Loucy (cell line): ENCODE data around the gene TMEM132D.

ENCODE experiments used
- H2AFZ ChIP-seq: fragments of 200-600 bp; sonication (generic); 2 replicates; pipeline ENCODE4 v1.6.0; 2016; ENCODE audit warnings: antibody characterized with exemption, mild to moderate bottlenecking, low read length, moderate library complexity
- H3F3A ChIP-seq: fragments of 200-600 bp; 2 replicates; pipeline ENCODE4 v1.6.0; 2016; ENCODE audit warnings: antibody characterized with exemption, low read depth, mild to moderate bottlenecking
- H3K27me3 ChIP-seq: fragments of 200-600 bp; sonication (generic); 2 replicates; pipeline ENCODE4 v1.6.1; 2014; ENCODE audit warnings: low read length, mild to moderate bottlenecking; ENCODE audit not compliant: insufficient read depth, poor library complexity, severe bottlenecking
- H3K36me3 ChIP-seq: fragments of 200-600 bp; sonication (generic); 2 replicates; pipeline ENCODE4 v1.6.1; 2016; ENCODE audit warnings: low read length; ENCODE audit not compliant: insufficient read depth
- H3K4me1 ChIP-seq: fragments of 200-600 bp; sonication (generic); 2 replicates; pipeline ENCODE4 v1.5.1; 2014; ENCODE audit warnings: low read length, mild to moderate bottlenecking; ENCODE audit not compliant: insufficient read depth, poor library complexity, severe bottlenecking
- H3K4me2 ChIP-seq: fragments of 200-600 bp; sonication (generic); 2 replicates; pipeline ENCODE4 v1.6.0; 2014; ENCODE audit warnings: antibody characterized with exemption, low read length, low read depth, mild to moderate bottlenecking; ENCODE audit not compliant: poor library complexity, severe bottlenecking
- H3K4me3 ChIP-seq: fragments of 200-600 bp; sonication (generic); 2 replicates; pipeline ENCODE4 v1.5.1; 2014; ENCODE audit warnings: low read length, mild to moderate bottlenecking, mixed read lengths; ENCODE audit not compliant: poor library complexity, severe bottlenecking
- H3K79me2 ChIP-seq: fragments of 200-600 bp; sonication (generic); 2 replicates; pipeline ENCODE4 v1.6.1; 2014; ENCODE audit warnings: low read length; ENCODE audit not compliant: insufficient read depth
- H3K9ac ChIP-seq: fragments of 200-600 bp; sonication (generic); 2 replicates; pipeline ENCODE4 v1.6.0; 2014; ENCODE audit warnings: mild to moderate bottlenecking, low read depth, low read length, moderate library complexity; ENCODE audit not compliant: poor library complexity, severe bottlenecking
- H3K9me2 ChIP-seq: fragments of 200-600 bp; sonication (generic); replicated peaks from 2 replicates; pipeline ENCODE4 v1.6.1; 2016; ENCODE audit warnings: low read depth, low read length, mixed read lengths
- H3K9me3 ChIP-seq: fragments of 200-600 bp; sonication (generic); 2 replicates; pipeline ENCODE4 v1.6.1; 2014; ENCODE audit warnings: mild to moderate bottlenecking, antibody characterized with exemption, low read length, low read depth; ENCODE audit not compliant: insufficient read depth
- H4K20me1 ChIP-seq: fragments of 200-600 bp; sonication (generic); 2 replicates; pipeline ENCODE4 v1.6.0; 2014; ENCODE audit warnings: antibody characterized with exemption, low read length, mild to moderate bottlenecking; ENCODE audit not compliant: insufficient read depth, poor library complexity, severe bottlenecking
- EZH2phosphoT487 ChIP-seq: fragments of 200-600 bp; IDR thresholded peaks from 2 replicates; pipeline ENCODE4 v1.6.1; 2018; ENCODE audit warnings: antibody characterized with exemption, mild to moderate bottlenecking, moderate library complexity, borderline replicate concordance
- TF ChIP-seq, protein P1 (sequence below): fragments of 200-600 bp; sonication (generic); conservative IDR thresholded peaks from 2 replicates; pipeline ENCODE4 v1.5.1; 2014; ENCODE audit warnings: mild to moderate bottlenecking, antibody characterized with exemption, low read length

The TMEM132D gene

DNA sequence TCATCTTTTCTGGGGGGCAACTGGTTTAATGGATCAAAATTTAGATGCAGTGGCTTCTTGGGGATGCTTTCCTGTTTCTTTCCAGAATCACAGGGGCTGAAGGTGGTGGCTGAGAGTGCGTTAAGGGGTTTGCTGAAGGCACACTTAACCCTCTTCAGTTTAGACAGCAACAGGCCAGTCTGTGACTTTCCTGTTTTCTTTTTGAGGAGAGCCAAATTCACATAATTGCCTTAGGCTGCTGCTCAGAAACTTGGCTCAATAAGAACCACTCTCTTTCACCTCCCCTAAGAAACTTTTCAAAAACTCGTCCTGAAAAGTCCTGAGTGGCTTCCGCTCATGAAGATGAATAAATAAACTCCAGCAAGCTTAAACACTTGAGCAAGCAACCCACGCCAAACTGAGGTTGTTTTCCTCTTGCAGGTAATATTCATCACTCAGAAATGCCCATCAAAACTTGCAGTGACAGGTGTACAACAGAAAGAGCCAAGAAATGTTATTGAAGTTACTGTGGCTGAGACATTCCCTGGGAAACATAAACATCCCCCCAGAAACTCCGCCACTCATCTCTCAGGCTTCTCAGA lies 510.4 kb downstream of the TMEM132D start:
- H3K9me2 ChIP-seq, result no peaks in the 10 kb centered on the region
- no peaks in the 10 kb centered on the region for H3K27me3 ChIP-seq
- H3K9me3 ChIP-seq, result no peaks in the 10 kb centered on the region
- no peaks in the 10 kb centered on the region for H3K79me2 ChIP-seq
- H2AFZ ChIP-seq, result no peak overlapping the region
- no peaks in the 10 kb centered on the region for H4K20me1 ChIP-seq
- H3K4me2 ChIP-seq, result no peak overlapping the region
- H3K9ac ChIP-seq, result no peak overlapping the region
- no peak overlapping the region for H3K4me3 ChIP-seq
- TF ChIP-seq EZH2phosphoT487, result no peak
- TF ChIP-seq, protein P1, sequence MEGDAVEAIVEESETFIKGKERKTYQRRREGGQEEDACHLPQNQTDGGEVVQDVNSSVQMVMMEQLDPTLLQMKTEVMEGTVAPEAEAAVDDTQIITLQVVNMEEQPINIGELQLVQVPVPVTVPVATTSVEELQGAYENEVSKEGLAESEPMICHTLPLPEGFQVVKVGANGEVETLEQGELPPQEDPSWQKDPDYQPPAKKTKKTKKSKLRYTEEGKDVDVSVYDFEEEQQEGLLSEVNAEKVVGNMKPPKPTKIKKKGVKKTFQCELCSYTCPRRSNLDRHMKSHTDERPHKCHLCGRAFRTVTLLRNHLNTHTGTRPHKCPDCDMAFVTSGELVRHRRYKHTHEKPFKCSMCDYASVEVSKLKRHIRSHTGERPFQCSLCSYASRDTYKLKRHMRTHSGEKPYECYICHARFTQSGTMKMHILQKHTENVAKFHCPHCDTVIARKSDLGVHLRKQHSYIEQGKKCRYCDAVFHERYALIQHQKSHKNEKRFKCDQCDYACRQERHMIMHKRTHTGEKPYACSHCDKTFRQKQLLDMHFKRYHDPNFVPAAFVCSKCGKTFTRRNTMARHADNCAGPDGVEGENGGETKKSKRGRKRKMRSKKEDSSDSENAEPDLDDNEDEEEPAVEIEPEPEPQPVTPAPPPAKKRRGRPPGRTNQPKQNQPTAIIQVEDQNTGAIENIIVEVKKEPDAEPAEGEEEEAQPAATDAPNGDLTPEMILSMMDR, result no peak
- H3F3A ChIP-seq, result no peaks in the 10 kb centered on the region
- H3K4me1 ChIP-seq, result no peaks in the 10 kb centered on the region
- H3K36me3 ChIP-seq, result no peaks in the 10 kb centered on the region

DNA sequence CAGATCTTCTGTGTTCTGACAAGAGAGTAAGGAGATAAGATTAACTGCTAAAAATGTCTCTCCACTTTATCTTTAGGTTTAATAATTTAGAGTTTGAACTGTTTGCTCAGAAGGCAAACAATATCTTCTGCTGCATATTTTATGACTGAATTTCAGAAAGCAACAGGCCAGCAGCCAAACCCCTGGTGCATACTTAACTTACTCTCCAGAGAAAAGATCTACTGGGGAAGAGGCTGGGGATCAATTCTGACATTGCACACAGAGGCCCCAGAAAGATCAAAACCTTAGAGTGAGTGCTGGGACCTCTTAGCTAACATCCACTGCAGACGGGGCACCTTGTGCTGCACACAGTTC lies 518.2 kb downstream of the TMEM132D start:
- Histone ChIP-seq H3K36me3 (no peaks in the 10 kb centered on the region), H3K9ac (no peak overlapping the region), H3K79me2 (no peaks in the 10 kb centered on the region), H3F3A (no peaks in the 10 kb centered on the region), H4K20me1 (no peaks in the 10 kb centered on the region), H3K27me3 (no peaks in the 10 kb centered on the region), H3K9me2 (no peaks in the 10 kb centered on the region), H3K4me1 (no peaks in the 10 kb centered on the region), H2AFZ (no peak overlapping the region), H3K4me3 (no peak overlapping the region), H3K4me2 (no peak overlapping the region), H3K9me3 (peaks cover 4% of the 10 kb centered on the region; the same call in 1 of the 2 replicates)
- no peak for TF ChIP-seq EZH2phosphoT487
- TF ChIP-seq, protein P1, result no peak

DNA sequence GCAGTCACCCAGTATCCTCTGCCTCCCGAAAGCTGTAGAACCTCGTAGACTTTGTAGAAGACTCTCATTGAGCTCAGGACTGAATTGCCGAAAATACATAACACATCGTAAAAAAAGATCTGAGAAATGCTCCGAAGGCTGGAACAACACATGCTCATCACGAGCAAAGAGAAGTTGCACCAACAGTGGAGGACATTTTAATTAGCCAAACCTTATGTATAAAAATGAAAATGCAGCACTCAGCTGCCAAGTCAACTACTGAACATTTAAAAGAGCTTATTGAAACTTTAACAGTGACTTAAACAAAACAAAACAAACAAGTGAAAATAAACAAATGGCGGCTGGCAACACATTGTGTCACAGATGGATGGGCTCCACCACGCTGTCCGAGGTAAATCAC lies 519.9 kb downstream of the TMEM132D start:
- no peaks in the 10 kb centered on the region for H4K20me1 ChIP-seq
- H3K79me2 ChIP-seq, result no peaks in the 10 kb centered on the region
- no peaks in the 10 kb centered on the region for H3K27me3 ChIP-seq
- no peak overlapping the region for H3K4me2 ChIP-seq
- no peaks in the 10 kb centered on the region for H3K9me2 ChIP-seq
- TF ChIP-seq, protein P1, result no peak
- no peak for TF ChIP-seq EZH2phosphoT487
- H3K9me3 ChIP-seq, result peaks cover 4% of the 10 kb centered on the region; the same call in 1 of the 2 replicates
- no peaks in the 10 kb centered on the region for H3K4me1 ChIP-seq
- H3K36me3 ChIP-seq, result no peaks in the 10 kb centered on the region
- H3K4me3 ChIP-seq, result no peak overlapping the region
- H2AFZ ChIP-seq, result no peak overlapping the region
- no peaks in the 10 kb centered on the region for H3F3A ChIP-seq
- no peak overlapping the region for H3K9ac ChIP-seq
